Activated CD4-positive, alpha-beta T cell treated with anti-CD3 and anti-CD28 coated beads, Interleukin-2, amount 10 ng/mL, durations not matched to agents 7 days and 5 days (primary cell): ENCODE measurements around the gene NTSR1. TPM values are rescaled to one million over a fixed set of nuclear protein-coding genes. Genes with fewer than 3 reads are reported as not detected.
A peak's percentile ranks its signal among the peaks of the same experiment; 100 is the strongest.

Source experiments
- CTCF ChIA-PET: fragments of 350-600 bp; sonication (Branson Sonifier 250); formaldehyde crosslinking; loops from one replicate; lab custom pipeline; 2021; ENCODE audit warnings: antibody characterized with exemption; lab: Charles Lee
- POLR2A ChIA-PET: fragments of 350-600 bp; sonication (Branson Sonifier 250); formaldehyde crosslinking; loops from one replicate; lab custom pipeline; 2021; ENCODE audit warnings: antibody characterized with exemption; lab: Charles Lee
- DNase-seq: peaks from one replicate; pipeline ENCODE4 v3.0.0-alpha.2; 2020
- H3K27ac Mint-ChIP-seq: one replicate; pipeline ENCODE4 v1.8.0; 2021; ENCODE audit warnings: mild to moderate bottlenecking, moderate library complexity, mixed read lengths
- H3K27me3 Mint-ChIP-seq: one replicate; pipeline ENCODE4 v1.8.0; 2021; ENCODE audit warnings: mixed read lengths
- H3K36me3 Mint-ChIP-seq: one replicate; pipeline ENCODE4 v1.8.0; 2021; ENCODE audit warnings: low read depth, mixed read lengths
- H3K4me1 Mint-ChIP-seq: one replicate; pipeline ENCODE4 v1.8.0; 2021; ENCODE audit warnings: mixed read lengths
- H3K4me3 Mint-ChIP-seq: one replicate; pipeline ENCODE4 v1.8.0; 2021; ENCODE audit warnings: mild to moderate bottlenecking, moderate library complexity, mixed read lengths
- H3K9me3 Mint-ChIP-seq: one replicate; pipeline ENCODE4 v1.8.0; 2021; ENCODE audit warnings: mixed read lengths
- total RNA-seq, 2 experiments: library from RNA; stranded (reverse); gene quantifications; one replicate each; pipeline ENCODE4 v1.2.3, GENCODE V29; 2021

NTSR1 gene
- total RNA-seq, 2 experiments from 2014 or later, result 0.94 to 1.5 TPM

DNA sequence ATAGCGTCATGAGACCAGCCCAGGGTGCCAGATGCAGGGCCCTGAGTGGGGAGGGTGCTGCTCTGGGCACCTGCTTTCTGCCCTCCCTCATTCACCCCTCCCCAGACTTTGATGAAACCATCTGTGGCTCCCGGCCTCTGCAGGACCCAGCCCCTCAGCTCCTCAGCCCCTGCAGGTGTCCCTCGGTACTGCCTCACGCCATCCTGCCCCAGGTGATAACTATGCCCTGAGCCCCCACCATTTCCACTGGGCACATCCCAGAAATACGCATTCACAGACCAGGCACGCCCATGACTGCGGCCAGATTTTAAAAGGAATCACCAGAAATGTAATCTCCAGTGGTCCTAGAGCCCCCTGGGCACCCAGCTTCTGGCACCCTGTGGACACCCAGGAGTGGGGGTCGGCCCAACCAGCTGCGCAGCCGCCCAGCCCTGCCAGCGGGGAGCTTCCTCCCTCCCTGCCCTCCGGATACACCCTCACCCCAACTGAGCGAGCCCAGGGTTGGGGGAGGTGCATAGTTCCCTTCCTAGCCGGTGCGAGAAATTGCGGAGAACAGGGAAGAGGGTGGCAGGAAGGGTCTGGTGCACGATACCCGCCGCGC lies 615 bp upstream of the NTSR1 start:
- Mint-ChIP-seq H3K27me3 (peaks cover 32% of the 10 kb centered on the region), H3K36me3 (no peaks in the 10 kb centered on the region), H3K27ac (no peak overlapping the region), H3K9me3 (no peaks in the 10 kb centered on the region), H3K4me3 (peak overlapping the region; percentile 57), H3K4me1 (peaks cover 19% of the 10 kb centered on the region)
- POLR2A ChIA-PET, result no interaction called here
- CTCF ChIA-PET, result interaction anchor here (0.7 to 1.7 kb wide), 2 partner anchors 15 to 17 kb away, joined by 4 read pairs; no protein-coding TSS in a partner anchor
- DNase-seq, result no peak

DNA sequence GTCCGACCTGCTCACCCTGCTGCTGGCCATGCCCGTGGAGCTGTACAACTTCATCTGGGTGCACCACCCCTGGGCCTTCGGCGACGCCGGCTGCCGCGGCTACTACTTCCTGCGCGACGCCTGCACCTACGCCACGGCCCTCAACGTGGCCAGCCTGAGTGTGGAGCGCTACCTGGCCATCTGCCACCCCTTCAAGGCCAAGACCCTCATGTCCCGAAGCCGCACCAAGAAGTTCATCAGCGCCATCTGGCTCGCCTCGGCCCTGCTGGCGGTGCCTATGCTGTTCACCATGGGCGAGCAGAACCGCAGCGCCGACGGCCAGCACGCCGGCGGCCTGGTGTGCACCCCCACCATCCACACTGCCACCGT lies 885 bp downstream of the NTSR1 start:
- DNase-seq, result no peak
- peaks cover 16% of the 10 kb centered on the region for H3K4me1 Mint-ChIP-seq
- peak overlapping the region; percentile 6 for H3K4me3 Mint-ChIP-seq
- H3K27me3 Mint-ChIP-seq, result peaks cover 42% of the 10 kb centered on the region
- H3K36me3 Mint-ChIP-seq, result no peaks in the 10 kb centered on the region
- no peak overlapping the region for H3K27ac Mint-ChIP-seq
- ChIA-PET CTCF (interaction anchor here (0.6 to 1.2 kb wide), 2 partner anchors 15 to 85 kb away, joined by 3 to 4 read pairs; no protein-coding TSS in a partner anchor), POLR2A (no interaction called here)
- no peaks in the 10 kb centered on the region for H3K9me3 Mint-ChIP-seq

DNA sequence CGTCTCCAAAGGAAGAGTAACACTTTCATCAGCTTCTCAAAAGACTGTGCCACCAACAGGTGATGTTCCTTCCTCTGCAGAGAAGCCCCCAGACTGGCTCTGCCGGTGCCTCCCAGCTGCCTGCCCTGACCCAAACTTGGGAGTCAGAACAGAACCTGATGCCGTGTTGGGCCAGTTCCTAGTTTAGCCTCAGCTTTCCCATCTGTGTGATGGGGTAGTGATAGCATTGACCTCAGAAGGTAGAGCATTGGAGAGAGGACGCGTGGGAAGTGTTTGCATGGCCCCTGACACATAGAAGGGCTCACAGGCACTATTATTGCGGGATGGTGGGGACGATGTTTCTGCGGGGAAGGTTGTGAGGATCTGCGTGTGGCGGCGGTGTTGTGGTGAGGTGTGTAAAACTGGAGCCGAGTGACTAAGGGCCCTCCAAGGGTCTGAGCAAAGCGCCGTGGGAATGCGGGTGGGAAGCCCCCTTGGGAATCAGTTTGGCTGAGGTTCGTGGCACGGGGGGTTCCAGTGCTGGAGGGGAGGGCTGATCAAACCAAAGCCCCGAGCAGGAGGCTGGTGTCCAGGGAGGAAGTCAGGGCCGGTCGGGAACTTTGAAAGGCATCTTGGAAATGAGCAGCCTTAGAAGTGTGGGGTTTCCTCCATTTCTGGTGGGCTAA lies 1.7 kb downstream of the NTSR1 start:
- Mint-ChIP-seq H3K27ac (no peak overlapping the region), H3K36me3 (no peaks in the 10 kb centered on the region), H3K4me1 (peaks cover 14% of the 10 kb centered on the region), H3K9me3 (no peaks in the 10 kb centered on the region), H3K27me3 (peaks cover 42% of the 10 kb centered on the region), H3K4me3 (peak overlapping the region; percentile 6)
- DNase-seq, result no peak
- POLR2A ChIA-PET, result no interaction called here
- CTCF ChIA-PET, result interaction anchor here (0.6 to 1.2 kb wide), 3 partner anchors 16 to 84 kb away, joined by 3 to 5 read pairs (median 4); no protein-coding TSS in a partner anchor

DNA sequence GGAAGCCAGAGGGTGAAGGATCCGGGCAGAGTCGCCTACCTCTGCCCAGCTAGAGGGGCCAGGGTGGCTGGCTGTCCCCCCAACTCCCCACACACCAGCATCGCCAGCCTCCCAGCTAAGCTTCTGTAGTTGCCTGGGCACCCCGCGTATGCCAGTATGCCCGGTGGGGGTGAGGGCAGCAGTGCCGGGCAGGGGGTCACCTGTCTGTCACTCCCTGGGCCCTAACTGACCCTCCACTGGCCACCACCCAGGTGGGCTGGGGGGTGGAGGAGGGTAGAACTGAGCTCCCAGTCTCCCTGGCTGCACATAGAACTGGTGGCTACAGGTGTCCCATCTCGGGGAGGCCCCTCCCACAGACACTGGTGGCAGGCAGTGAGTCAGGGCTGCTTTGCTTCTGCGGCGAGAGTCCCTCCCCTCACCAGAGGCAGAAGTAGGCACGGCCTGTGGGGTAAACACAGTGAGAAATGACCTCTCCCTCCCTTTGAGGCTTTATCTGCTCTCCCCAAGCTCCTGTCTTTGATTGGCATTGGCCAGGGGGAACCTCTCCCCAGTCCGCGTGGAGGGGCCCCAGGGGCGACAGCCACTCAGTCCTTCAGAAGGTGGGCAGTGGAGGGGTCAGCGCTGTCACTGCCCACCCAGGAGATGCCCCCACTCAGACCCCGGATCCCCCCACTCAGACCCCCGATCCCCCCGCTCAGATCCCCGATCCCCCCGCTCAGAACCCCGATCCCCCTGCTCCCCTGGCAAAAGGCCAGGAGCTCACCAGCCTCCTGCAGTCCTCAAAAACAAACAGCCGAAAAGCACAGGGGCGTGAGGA lies 2.5 kb downstream of the NTSR1 start:
- ChIA-PET CTCF (interaction anchor here (0.6 kb wide), 1 partner anchor 847 kb away, joined by 3 read pairs; no protein-coding TSS in a partner anchor), POLR2A (no interaction called here)
- Mint-ChIP-seq H3K36me3 (no peaks in the 10 kb centered on the region), H3K4me1 (peaks cover 19% of the 10 kb centered on the region), H3K4me3 (no peak overlapping the region), H3K27me3 (peaks cover 42% of the 10 kb centered on the region), H3K27ac (no peak overlapping the region), H3K9me3 (no peaks in the 10 kb centered on the region)
- DNase-seq, result peak; percentile 28

DNA sequence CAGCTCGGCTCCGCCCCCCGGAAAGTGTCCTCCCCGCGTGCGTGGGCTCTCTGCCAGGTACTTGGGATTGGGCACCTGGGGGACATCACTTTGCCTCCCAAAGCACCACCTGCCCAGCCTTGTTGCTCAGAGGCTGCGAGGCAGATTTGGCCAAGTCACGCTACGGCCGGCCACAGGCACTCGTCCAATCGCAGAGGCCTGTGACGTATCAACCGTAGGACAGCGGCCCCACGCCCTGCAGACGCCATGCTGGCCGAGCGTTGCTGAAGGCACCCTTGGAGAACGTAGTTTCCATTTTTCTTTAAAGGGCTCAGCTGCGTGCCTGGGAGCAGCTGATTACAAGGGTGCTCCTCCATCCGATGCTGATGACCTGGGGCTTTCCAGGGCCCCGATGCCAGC lies 3.1 kb downstream of the NTSR1 start:
- Mint-ChIP-seq H3K36me3 (no peaks in the 10 kb centered on the region), H3K27ac (no peak overlapping the region), H3K9me3 (no peaks in the 10 kb centered on the region), H3K27me3 (peaks cover 42% of the 10 kb centered on the region), H3K4me3 (no peak overlapping the region), H3K4me1 (peaks cover 25% of the 10 kb centered on the region)
- no peak for DNase-seq
- ChIA-PET CTCF (no interaction called here), POLR2A (no interaction called here)

DNA sequence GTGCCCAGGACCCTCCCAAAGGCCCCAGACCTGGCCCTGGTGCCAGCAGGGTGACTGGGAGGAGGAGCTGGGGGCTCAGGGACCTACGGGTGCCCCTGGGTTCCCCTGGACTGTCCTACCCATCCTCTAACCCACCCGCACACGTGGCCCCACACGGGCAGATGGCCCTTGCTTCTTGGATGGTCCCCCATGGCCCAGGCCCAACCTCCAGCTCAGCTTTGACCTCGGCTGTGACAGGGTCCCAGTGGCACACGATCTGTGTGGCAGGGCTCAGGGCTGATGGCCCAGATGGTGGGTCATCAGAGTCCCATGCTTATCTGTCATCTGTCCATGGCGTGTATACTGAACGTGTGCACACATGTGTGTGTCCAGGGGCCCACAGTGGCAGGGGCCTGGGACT lies 4.0 kb downstream of the NTSR1 start:
- no peak overlapping the region for H3K4me3 Mint-ChIP-seq
- POLR2A ChIA-PET, result no interaction called here
- no peaks in the 10 kb centered on the region for H3K9me3 Mint-ChIP-seq
- CTCF ChIA-PET, result no interaction called here
- DNase-seq, result no peak
- peaks cover 28% of the 10 kb centered on the region for H3K4me1 Mint-ChIP-seq
- H3K36me3 Mint-ChIP-seq, result peaks cover under 1% of the 10 kb centered on the region
- H3K27me3 Mint-ChIP-seq, result peaks cover 36% of the 10 kb centered on the region
- no peak overlapping the region for H3K27ac Mint-ChIP-seq

DNA sequence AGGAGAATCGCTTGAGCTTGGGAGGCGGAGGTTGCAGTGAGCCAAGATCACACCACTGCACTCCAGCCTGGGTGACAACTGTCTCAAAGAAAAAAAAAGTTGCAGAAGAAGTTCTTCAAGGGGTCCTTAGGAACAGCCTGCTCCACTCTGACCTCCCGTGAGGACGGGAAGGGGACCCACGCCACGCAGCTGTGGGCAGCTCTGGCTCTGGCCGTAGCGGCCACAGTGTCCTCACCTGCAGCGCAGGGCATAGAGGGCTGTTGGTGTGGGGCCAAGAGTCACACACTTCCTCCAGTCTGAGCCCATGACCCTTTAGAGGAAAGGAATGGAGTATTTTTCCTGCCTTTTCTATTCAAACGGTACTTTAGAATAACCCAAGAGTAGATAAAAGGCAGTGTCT lies 5.4 kb downstream of the NTSR1 start:
- peaks cover 3% of the 10 kb centered on the region for H3K9me3 Mint-ChIP-seq
- ChIA-PET POLR2A (no interaction called here), CTCF (interaction anchor here (0.8 kb wide), 1 partner anchor 214 kb away, joined by 3 read pairs; no protein-coding TSS in a partner anchor)
- DNase-seq, result no peak
- H3K4me3 Mint-ChIP-seq, result no peak overlapping the region
- H3K4me1 Mint-ChIP-seq, result peaks cover 22% of the 10 kb centered on the region
- H3K27me3 Mint-ChIP-seq, result peaks cover 39% of the 10 kb centered on the region
- H3K36me3 Mint-ChIP-seq, result peaks cover 2% of the 10 kb centered on the region
- no peak overlapping the region for H3K27ac Mint-ChIP-seq

DNA sequence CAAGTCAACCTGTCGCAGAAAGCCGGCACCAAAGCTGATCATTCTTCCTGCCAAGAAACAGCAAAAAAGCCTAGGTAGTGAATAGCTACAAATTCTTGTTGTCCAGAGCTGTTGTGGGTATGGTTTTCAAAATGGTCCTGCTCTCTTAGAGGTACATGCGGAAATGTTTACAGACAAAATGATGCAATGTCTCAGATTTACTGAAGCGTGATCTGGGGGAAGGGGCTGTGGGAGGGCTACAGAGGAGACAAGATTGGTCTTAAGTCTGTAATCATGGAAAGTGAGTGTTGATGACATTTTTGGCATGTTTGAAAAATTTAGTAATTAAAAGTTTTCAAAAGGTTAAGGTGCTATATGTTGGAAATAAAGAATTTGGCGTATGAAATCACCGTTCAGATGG lies 6.2 kb downstream of the NTSR1 start:
- no peak overlapping the region for H3K4me3 Mint-ChIP-seq
- no peak overlapping the region for H3K27ac Mint-ChIP-seq
- peaks cover 42% of the 10 kb centered on the region for H3K27me3 Mint-ChIP-seq
- DNase-seq, result no peak
- POLR2A ChIA-PET, result no interaction called here
- CTCF ChIA-PET, result interaction anchor here (0.8 kb wide), 1 partner anchor 215 kb away, joined by 3 read pairs; no protein-coding TSS in a partner anchor
- peaks cover 22% of the 10 kb centered on the region for H3K4me1 Mint-ChIP-seq
- H3K9me3 Mint-ChIP-seq, result peaks cover 11% of the 10 kb centered on the region
- peaks cover 6% of the 10 kb centered on the region for H3K36me3 Mint-ChIP-seq

DNA sequence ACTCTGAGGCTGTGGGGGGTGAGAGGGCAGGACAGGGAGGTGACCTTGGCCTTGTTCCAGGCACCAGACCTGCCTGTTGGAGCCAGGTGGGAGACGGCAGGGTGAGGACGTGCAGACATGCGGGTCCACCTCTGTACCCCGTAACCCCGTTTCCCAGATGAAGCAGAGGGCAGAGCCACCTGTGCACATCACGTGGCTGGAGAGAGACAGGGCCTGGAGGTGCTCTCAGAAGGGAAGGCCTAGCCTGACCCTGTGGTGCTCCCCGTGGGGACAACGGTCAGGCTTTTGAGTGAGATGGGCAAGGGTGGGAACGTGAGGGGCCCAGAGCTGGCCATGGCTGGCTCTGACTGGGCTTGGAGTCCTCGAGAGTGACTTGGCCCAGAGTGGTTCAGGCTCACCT lies 6.6 kb downstream of the NTSR1 start:
- peak overlapping the region; percentile 41 for H3K27ac Mint-ChIP-seq
- POLR2A ChIA-PET, result no interaction called here
- peaks cover 38% of the 10 kb centered on the region for H3K27me3 Mint-ChIP-seq
- peaks cover 12% of the 10 kb centered on the region for H3K9me3 Mint-ChIP-seq
- CTCF ChIA-PET, result no interaction called here
- peaks cover 22% of the 10 kb centered on the region for H3K4me1 Mint-ChIP-seq
- no peak overlapping the region for H3K4me3 Mint-ChIP-seq
- DNase-seq, result no peak
- H3K36me3 Mint-ChIP-seq, result peaks cover 9% of the 10 kb centered on the region

DNA sequence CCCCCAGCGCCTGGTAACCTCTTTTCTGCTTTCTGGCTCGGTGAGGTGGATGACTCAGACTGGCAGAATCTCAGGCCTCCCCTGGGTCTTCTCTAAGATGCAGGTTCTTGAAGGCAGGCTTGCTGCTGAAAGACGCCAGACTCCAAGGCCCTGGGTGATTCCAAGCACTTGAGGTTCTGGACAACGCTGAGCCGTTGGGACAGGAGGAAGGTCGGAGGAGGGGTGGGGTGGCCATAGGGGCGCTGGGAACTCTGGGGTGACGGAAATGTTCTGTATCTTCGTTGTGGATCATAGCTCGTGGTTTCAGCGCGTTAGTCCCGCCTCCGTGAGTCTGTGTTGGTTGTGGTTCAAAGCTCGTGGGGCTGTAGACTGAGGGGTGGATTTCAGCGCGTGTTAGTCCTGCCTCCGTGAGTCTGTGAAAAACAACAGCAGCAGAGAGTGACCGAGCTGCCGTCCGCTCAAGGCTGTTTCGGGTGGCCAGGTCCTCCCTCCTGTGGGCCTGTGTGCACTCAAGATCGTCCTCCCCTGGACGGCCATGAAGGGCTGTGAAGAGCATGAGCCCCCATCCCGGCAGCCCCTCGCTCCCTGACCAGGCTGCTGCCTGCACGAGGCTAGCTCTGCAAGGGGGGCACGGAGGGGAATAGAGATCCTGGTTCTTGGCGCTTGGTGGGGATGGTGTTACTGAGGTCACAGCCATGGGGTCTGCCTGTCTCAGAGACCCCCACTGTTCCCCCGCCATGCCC lies 7.7 kb downstream of the NTSR1 start:
- H3K9me3 Mint-ChIP-seq, result peaks cover 18% of the 10 kb centered on the region
- peaks cover 35% of the 10 kb centered on the region for H3K27me3 Mint-ChIP-seq
- ChIA-PET POLR2A (no interaction called here), CTCF (interaction anchor here (0.6 kb wide), 1 partner anchor 14 kb away, joined by 6 read pairs; no protein-coding TSS in a partner anchor)
- H3K36me3 Mint-ChIP-seq, result peaks cover 14% of the 10 kb centered on the region
- DNase-seq, result peak; percentile 50
- H3K27ac Mint-ChIP-seq, result peak overlapping the region; percentile 78
- H3K4me3 Mint-ChIP-seq, result peak overlapping the region; percentile 21
- peaks cover 24% of the 10 kb centered on the region for H3K4me1 Mint-ChIP-seq

DNA sequence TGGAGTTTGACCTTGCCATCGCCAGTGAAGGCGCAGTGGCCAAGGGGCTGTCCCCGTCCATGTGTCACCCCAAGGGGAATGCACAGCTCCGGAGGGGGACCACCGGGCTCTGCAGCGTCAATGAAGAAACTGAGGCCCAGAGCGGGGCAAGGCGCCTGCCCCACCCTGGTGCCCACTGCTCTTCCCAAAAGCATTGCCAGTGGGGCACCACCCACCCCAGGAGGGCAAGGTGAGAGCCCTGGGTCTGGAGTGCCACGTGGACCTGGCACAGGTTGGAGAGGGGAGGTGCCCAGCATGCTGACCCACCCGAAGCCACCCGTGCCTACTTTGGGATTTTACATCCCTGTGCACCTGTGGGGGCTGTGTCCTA lies 8.3 kb downstream of the NTSR1 start:
- Mint-ChIP-seq H3K4me3 (no peak overlapping the region), H3K4me1 (peaks cover 27% of the 10 kb centered on the region), H3K27ac (peak overlapping the region; percentile 78), H3K36me3 (peaks cover 20% of the 10 kb centered on the region), H3K9me3 (peaks cover 23% of the 10 kb centered on the region), H3K27me3 (peaks cover 37% of the 10 kb centered on the region)
- CTCF ChIA-PET, result no interaction called here
- DNase-seq, result no peak
- POLR2A ChIA-PET, result no interaction called here

DNA sequence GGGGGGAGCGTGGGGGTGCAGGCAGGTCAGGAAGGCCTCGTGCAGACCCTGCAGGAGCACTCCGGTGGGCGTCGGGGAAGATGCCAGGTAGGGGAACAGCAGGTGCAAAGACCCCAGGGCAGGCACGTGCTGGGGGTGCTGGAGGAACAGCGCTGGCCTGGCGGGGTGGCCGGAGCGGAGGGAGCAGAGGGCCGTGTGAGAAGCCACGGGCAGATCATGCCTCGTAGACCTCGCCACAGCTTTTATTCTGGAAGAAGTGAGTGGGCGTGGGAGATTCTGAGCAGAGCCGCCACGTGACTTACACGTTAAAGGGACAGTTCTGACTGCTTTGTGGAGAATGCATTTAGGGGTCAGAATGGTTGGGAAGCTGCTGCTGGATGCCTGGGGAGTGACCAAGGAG lies 9.3 kb downstream of the NTSR1 start:
- Mint-ChIP-seq H3K4me3 (no peak overlapping the region), H3K9me3 (peaks cover 24% of the 10 kb centered on the region), H3K4me1 (peaks cover 29% of the 10 kb centered on the region), H3K27me3 (peaks cover 42% of the 10 kb centered on the region), H3K36me3 (peaks cover 21% of the 10 kb centered on the region), H3K27ac (no peak overlapping the region)
- no peak for DNase-seq
- POLR2A ChIA-PET, result no interaction called here
- CTCF ChIA-PET, result no interaction called here
